Measurements from ENCODE around the gene DYNLT4. TPM values are rescaled to one million over a fixed set of nuclear protein-coding genes. Genes with fewer than 3 reads are reported as not detected.
A peak's percentile ranks its signal among the peaks of the same experiment; 100 is the strongest.

Gene DYNLT4
- total and polyA plus RNA-seq, 2 of the 13 experiments (the other 11 are each of a cell fraction or from before 2014, with no cell fraction given) = 0.77 TPM; not detected in 1

- peak; percentile 64; the same call in 1 of the 2 replicates for TF ChIP-seq TRAFD1 (CRISPR knock-in tag; IDR thresholded peaks at IDR 0.05; ENCODE audit: borderline replicate concordance)
- no peak for TF ChIP-seq ZBTB40 (IDR thresholded peaks at IDR 0.05)
- TF ChIP-seq ZBTB40 (CRISPR knock-in tag; IDR thresholded peaks at IDR 0.05) = peak; percentile 74; the same call in 1 of the 2 replicates
- TF ChIP-seq ZFP36L2 (CRISPR knock-in tag; IDR thresholded peaks at IDR 0.05) = no peak
- peak; percentile 75; the same call in 1 of the 2 replicates for TF ChIP-seq AHDC1 (CRISPR knock-in tag; IDR thresholded peaks at IDR 0.05; ENCODE audit: borderline replicate concordance)
- TF ChIP-seq REL (CRISPR knock-in tag; conservative IDR thresholded peaks at IDR 0.05) = peak; percentile 82; the same call in 1 of the 2 replicates
- no peak for TF ChIP-seq SALL2 (CRISPR knock-in tag; IDR thresholded peaks at IDR 0.05)
- TF ChIP-seq SRSF4 (IDR thresholded peaks at IDR 0.05; ENCODE audit: low read depth, low read length, poor library complexity, severe bottlenecking) = peak; percentile 21
- TF ChIP-seq ZNF414 (CRISPR knock-in tag; IDR thresholded peaks at IDR 0.05) = no peak; the same call in 1 of the 2 replicates
- TF ChIP-seq NR2C2 (CRISPR knock-in tag; IDR thresholded peaks at IDR 0.05; ENCODE audit: borderline replicate concordance) = peak; percentile 76
These were observed 7.2 kb downstream of the DYNLT4 start, which contains the start of gene PLK3 (continued) for GRCh38 chr1:44799770-44800584.
